Left ventricle myocardium inferior (tissue), 1 donor: ENCODE results near the gene RNF144A. TPM values are rescaled to one million over a fixed set of nuclear protein-coding genes. Genes with fewer than 3 reads are reported as not detected.
"Not testable (repeated sequence)": the region's sequence is repeated elsewhere in the genome, so short reads cannot be mapped to it uniquely, and the experiment has no call there.

Source experiments
- DNase-seq: peaks from one replicate; pipeline ENCODE4 v3.0.0-alpha.2; 2020
- H3K27ac ChIP-seq: fragments of 200-600 bp; replicated peaks from 2 replicates; pipeline ENCODE4 v1.8.0; 2021
- H3K27me3 ChIP-seq: fragments of 200-600 bp; 2 replicates; pipeline ENCODE4 v1.8.0; 2021; ENCODE audit warnings: low read depth
- H3K36me3 ChIP-seq: fragments of 200-600 bp; 2 replicates; pipeline ENCODE4 v1.8.0; 2021
- H3K4me1 ChIP-seq: fragments of 200-600 bp; 2 replicates; pipeline ENCODE4 v1.8.0; 2021
- H3K4me3 ChIP-seq: fragments of 200-600 bp; 2 replicates; pipeline ENCODE4 v1.8.0; 2021; ENCODE audit warnings: mild to moderate bottlenecking, moderate library complexity
- H3K9me3 ChIP-seq: fragments of 200-600 bp; replicated peaks from 2 replicates; pipeline ENCODE4 v1.8.0; 2021
- CTCF ChIP-seq: fragments of 200-600 bp; IDR thresholded peaks from 2 replicates; pipeline ENCODE4 v1.8.0; 2021; ENCODE audit warnings: antibody characterized with exemption, mild to moderate bottlenecking, borderline replicate concordance
- intact Hi-C: fragments of 100-400 bp; cut with micrococcal nuclease; formaldehyde crosslinking; loops from one replicate; pipeline ENCODE4 v1.11.0; 2022
- total RNA-seq: library from RNA; stranded (reverse); fragmentation: NEBNext Ultra II Directional; extraction: Animal tissue kit (Norgen Biotek cat#: 25700); gene quantifications from one replicate; pipeline ENCODE4 v1.2.1, GENCODE V29; 2021
- donor health status: DM: no; HTN: yes; CAD: no; lungs with severe emphysema.

The RNF144A gene
- total RNA-seq, 1 donor from 2014 or later: 17.9 TPM

DNA sequence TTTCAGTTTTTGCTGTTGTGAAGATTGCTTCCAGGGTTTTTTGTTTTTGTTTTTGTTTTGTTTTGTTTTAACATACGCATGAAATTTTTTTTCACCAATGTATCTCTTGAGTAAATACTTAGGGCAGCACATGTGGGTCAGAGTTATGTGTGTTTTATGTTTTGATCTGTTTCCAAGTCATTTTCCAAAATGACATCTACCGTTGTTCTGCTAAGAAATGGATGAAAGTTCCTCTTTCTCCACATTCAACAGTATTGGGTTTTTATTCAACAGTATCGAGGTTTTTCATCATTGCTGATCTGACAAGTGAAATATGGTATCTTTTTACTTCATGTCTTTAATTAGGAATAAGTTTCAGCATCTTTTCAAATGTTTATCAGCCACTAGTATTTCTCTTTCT lies 16.7 kb downstream of the RNF144A start:
- no peaks in the 10 kb centered on the region for H3K36me3 ChIP-seq
- no peak overlapping the region for H3K4me3 ChIP-seq
- TF ChIP-seq CTCF: no peak
- intact Hi-C loops: no loop called here
- DNase-seq: no peak
- H3K9me3 ChIP-seq: no peaks in the 10 kb centered on the region
- peaks cover 74% of the 10 kb centered on the region for H3K4me1 ChIP-seq
- H3K27ac ChIP-seq: no peak overlapping the region
- H3K27me3 ChIP-seq: no peaks in the 10 kb centered on the region

DNA sequence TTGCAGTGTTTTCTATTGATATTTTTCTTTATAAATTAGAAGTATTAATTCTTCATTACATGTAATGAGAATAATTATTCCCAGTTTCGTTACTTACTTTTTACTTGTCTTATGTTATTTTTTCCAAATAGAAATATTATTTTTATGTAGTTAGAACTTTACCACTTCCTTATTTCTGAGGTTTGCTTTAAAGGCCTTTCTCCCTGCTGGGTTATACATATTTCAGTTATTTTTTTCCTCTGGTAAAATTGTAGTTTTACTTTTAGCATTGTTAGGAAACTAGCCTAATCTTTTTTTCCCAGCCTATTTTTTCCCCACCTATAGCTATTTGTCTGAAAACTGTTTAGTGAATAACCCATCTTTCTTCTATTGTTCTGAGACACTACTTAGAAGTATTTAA lies 17.1 kb downstream of the RNF144A start:
- H3K4me3 ChIP-seq: no peak overlapping the region
- H3K4me1 ChIP-seq: peaks cover 73% of the 10 kb centered on the region
- no peak overlapping the region for H3K27ac ChIP-seq
- H3K36me3 ChIP-seq: no peaks in the 10 kb centered on the region
- no peaks in the 10 kb centered on the region for H3K9me3 ChIP-seq
- no peaks in the 10 kb centered on the region for H3K27me3 ChIP-seq
- DNase-seq: no peak
- intact Hi-C loops: no loop called here
- TF ChIP-seq CTCF: no peak

GRCh38 chr2:6934758-6935651 lies 17.8 kb downstream of the RNF144A start:
- no peaks in the 10 kb centered on the region for H3K27me3 ChIP-seq
- DNase-seq: no peak
- H3K36me3 ChIP-seq: no peaks in the 10 kb centered on the region
- no peak overlapping the region for H3K27ac ChIP-seq
- H3K4me1 ChIP-seq: peaks cover 67% of the 10 kb centered on the region
- no peak for TF ChIP-seq CTCF
- intact Hi-C loops: no loop called here
- H3K4me3 ChIP-seq: no peak overlapping the region
- H3K9me3 ChIP-seq: no peaks in the 10 kb centered on the region

GRCh38 chr2:6935652-6936020 lies 18.4 kb downstream of the RNF144A start:
- H3K27ac ChIP-seq, H3K9me3 ChIP-seq, intact Hi-C loops, H3K27me3 ChIP-seq, H3K36me3 ChIP-seq, DNase-seq, H3K4me3 ChIP-seq: not testable (repeated sequence)
- H3K4me1 ChIP-seq: peaks cover 62% of the 10 kb centered on the region

GRCh38 chr2:6937157-6937556 lies 19.9 kb downstream of the RNF144A start:
- no peaks in the 10 kb centered on the region for H3K27me3 ChIP-seq
- TF ChIP-seq CTCF: no peak
- H3K4me3 ChIP-seq: no peak overlapping the region
- peaks cover 12% of the 10 kb centered on the region for H3K36me3 ChIP-seq
- no peak for DNase-seq
- intact Hi-C loops: no loop called here
- peaks cover 49% of the 10 kb centered on the region for H3K4me1 ChIP-seq
- H3K9me3 ChIP-seq: no peaks in the 10 kb centered on the region
- H3K27ac ChIP-seq: no peak overlapping the region

GRCh38 chr2:6937582-6937981 lies 20.4 kb downstream of the RNF144A start:
- Histone ChIP-seq H3K4me1 (peaks cover 45% of the 10 kb centered on the region), H3K4me3 (no peak overlapping the region), H3K27me3 (no peaks in the 10 kb centered on the region), H3K9me3 (no peaks in the 10 kb centered on the region), H3K36me3 (peaks cover 16% of the 10 kb centered on the region), H3K27ac (no peak overlapping the region)
- intact Hi-C loops: no loop called here
- DNase-seq: no peak
- no peak for TF ChIP-seq CTCF
